ENCODE results near the gene FGD3.

The FGD3 gene

GRCh38 chr9:93082841-93083411 lies 135.6 kb downstream of the FGD3 start:
- peak; percentile 67 for DNase-seq

GRCh38 chr9:93083592-93084470 lies 136.5 kb downstream of the FGD3 start:
- DNase-seq, result peak; percentile 69

- DNase-seq, result peak; percentile 54
These were observed 137.2 kb downstream of the FGD3 start for GRCh38 chr9:93084471-93084881.

GRCh38 chr9:93085676-93086075 lies 138.4 kb downstream of the FGD3 start:
- peak; percentile 35 for DNase-seq
